ENCODE data around the gene IFIT2.
"Not testable (repeated sequence)": the region's sequence is repeated elsewhere in the genome, so short reads cannot be mapped to it uniquely, and the experiment has no call there.

Gene IFIT2

GRCh38 chr10:89308266-89308665, 6.4 kb downstream of the IFIT2 start:
- DNase-seq (ENCODE audit: low spot score), result no peak

GRCh38 chr10:89308736-89309135, 6.9 kb downstream of the IFIT2 start:
- no peak for DNase-seq (ENCODE audit: low spot score)

GRCh38 chr10:89309156-89310055, 7.6 kb downstream of the IFIT2 start:
- DNase-seq (ENCODE audit: low spot score), result no peak

- no peak for DNase-seq (ENCODE audit: low spot score)
Measured at GRCh38 chr10:89310056-89310893, 8.4 kb downstream of the IFIT2 start.

GRCh38 chr10:89312973-89313372, 11.1 kb downstream of the IFIT2 start:
- no peak for DNase-seq (ENCODE audit: low spot score)

GRCh38 chr10:89314676-89315075, 12.8 kb downstream of the IFIT2 start:
- DNase-seq (ENCODE audit: low spot score), result no peak

GRCh38 chr10:89318047-89318446, 16.2 kb downstream of the IFIT2 start:
- not testable (repeated sequence) for DNase-seq (ENCODE audit: low spot score)

GRCh38 chr10:89325081-89325480, 23.2 kb downstream of the IFIT2 start:
- DNase-seq (ENCODE audit: low spot score), result not testable (repeated sequence)

- DNase-seq (ENCODE audit: low spot score), result not testable (repeated sequence)
Measured at GRCh38 chr10:89325856-89326255, 24.0 kb downstream of the IFIT2 start.

GRCh38 chr10:89327803-89328441, 26.1 kb downstream of the IFIT2 start, which contains the start of gene IFIT3:
IFIT3 (plus strand) TSS chr10:89327997; CDS start chr10:89328074, 77 bp downstream.
- DNase-seq (ENCODE audit: low spot score), result peak; percentile 30

- no peak for DNase-seq (ENCODE audit: low spot score)
Measured at GRCh38 chr10:89329151-89329550, 27.3 kb downstream of the IFIT2 start.

GRCh38 chr10:89330014-89330413, 28.2 kb downstream of the IFIT2 start:
- not testable (repeated sequence) for DNase-seq (ENCODE audit: low spot score)

- DNase-seq (ENCODE audit: low spot score), result no peak
Measured at GRCh38 chr10:89330537-89331212, 28.8 kb downstream of the IFIT2 start.

GRCh38 chr10:89331487-89332122, 29.8 kb downstream of the IFIT2 start:
- not testable (repeated sequence) for DNase-seq (ENCODE audit: low spot score)

GRCh38 chr10:89332123-89332633, 30.3 kb downstream of the IFIT2 start:
- peak; percentile 49 for DNase-seq (ENCODE audit: low spot score)

- no peak for DNase-seq (ENCODE audit: low spot score)
Measured at GRCh38 chr10:89335226-89335625, 33.4 kb downstream of the IFIT2 start.

GRCh38 chr10:89336241-89336640, 34.4 kb downstream of the IFIT2 start:
- no peak for DNase-seq (ENCODE audit: low spot score)

- peak; percentile 60 for DNase-seq (ENCODE audit: low spot score)
Measured at GRCh38 chr10:89337484-89337883, 35.6 kb downstream of the IFIT2 start.

GRCh38 chr10:89338713-89339112, 36.9 kb downstream of the IFIT2 start:
- no peak for DNase-seq (ENCODE audit: low spot score)

- DNase-seq (ENCODE audit: low spot score), result no peak
Measured at GRCh38 chr10:89339875-89340274, 38.0 kb downstream of the IFIT2 start.

GRCh38 chr10:89341649-89342048, 39.8 kb downstream of the IFIT2 start:
- no peak for DNase-seq (ENCODE audit: low spot score)

Data from activated CD4-positive, alpha-beta T cell treated with anti-CD3 and anti-CD28 coated beads, Interleukin-2, Interleukin-4, amounts not matched to agents 100 ng/mL and 50 ng/mL, durations not matched to agents 16 hours and 8 hours (primary cell).